ENCODE results near the gene CYP2C19. TPM values are rescaled to one million over a fixed set of nuclear protein-coding genes. Genes with fewer than 3 reads are reported as not detected.

CYP2C19 gene
- polyA plus RNA-seq, 3 donors = not detected

DNA sequence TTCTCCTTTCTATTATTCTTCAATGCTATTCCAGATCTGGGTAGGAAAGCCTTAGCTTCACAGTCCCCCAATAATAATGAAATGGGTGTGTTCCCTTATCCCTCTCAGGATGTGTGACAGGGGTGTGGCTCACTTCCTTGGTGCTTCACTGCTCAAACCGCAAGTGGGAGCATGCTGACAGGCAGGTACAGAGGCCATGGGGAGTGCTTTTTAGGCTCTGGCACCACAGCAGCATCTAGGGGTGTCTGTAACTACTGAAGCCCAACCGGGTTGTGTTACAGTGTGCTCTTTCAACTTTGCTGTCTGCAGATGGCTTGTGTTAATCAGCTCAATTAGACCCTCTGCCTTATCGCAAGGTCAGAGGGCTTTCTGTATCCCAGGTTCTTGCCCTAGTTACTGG, 96.6 kb downstream of the CYP2C19 start:
- Histone ChIP-seq H3K79me2 (ENCODE audit: insufficient read depth, low read length) (no peaks in the 10 kb centered on the region), H4K20me1 (ENCODE audit: insufficient read depth, low read length) (no peaks in the 10 kb centered on the region), H3K27ac (ENCODE audit: low read depth in 1 of 2, low read length in 2 of 2) (no peak overlapping the region), H3K9ac (ENCODE audit: insufficient read depth, low read length, poor library complexity, severe bottlenecking) (no peak overlapping the region), H3K36me3 (replicated peaks in 1 of 2; ENCODE audit: control insufficient read depth in 1 of 2, insufficient read depth in 2 of 2, low read length in 2 of 2) (no peaks in the 10 kb centered on the region), H3K4me3 (replicated peaks in 1 of 3; ENCODE audit: low read depth in 2 of 3, low read length in 3 of 3) (no peak overlapping the region), H2AFZ (ENCODE audit: insufficient read depth, low read depth, low read length, poor library complexity, severe bottlenecking) (no peak overlapping the region), H3K4me1 (ENCODE audit: control insufficient read depth in 1 of 2, insufficient read depth in 2 of 2, low read length in 2 of 2) (no peaks in the 10 kb centered on the region), H3K4me2 (replicated peaks; ENCODE audit: extremely low read depth, low read length, poor library complexity, severe bottlenecking) (no peak overlapping the region), H3K27me3 (ENCODE audit: control insufficient read depth in 2 of 2, insufficient read depth in 2 of 2, low read length in 2 of 2) (no peaks in the 10 kb centered on the region), H3K9me3 (replicated peaks in 1 of 2; ENCODE audit: control insufficient read depth in 1 of 2, insufficient read depth in 1 of 2, low read length in 2 of 2) (peaks cover 12 to 13% of the 10 kb centered on the region in 2 donors)
- TF ChIP-seq, protein P1, sequence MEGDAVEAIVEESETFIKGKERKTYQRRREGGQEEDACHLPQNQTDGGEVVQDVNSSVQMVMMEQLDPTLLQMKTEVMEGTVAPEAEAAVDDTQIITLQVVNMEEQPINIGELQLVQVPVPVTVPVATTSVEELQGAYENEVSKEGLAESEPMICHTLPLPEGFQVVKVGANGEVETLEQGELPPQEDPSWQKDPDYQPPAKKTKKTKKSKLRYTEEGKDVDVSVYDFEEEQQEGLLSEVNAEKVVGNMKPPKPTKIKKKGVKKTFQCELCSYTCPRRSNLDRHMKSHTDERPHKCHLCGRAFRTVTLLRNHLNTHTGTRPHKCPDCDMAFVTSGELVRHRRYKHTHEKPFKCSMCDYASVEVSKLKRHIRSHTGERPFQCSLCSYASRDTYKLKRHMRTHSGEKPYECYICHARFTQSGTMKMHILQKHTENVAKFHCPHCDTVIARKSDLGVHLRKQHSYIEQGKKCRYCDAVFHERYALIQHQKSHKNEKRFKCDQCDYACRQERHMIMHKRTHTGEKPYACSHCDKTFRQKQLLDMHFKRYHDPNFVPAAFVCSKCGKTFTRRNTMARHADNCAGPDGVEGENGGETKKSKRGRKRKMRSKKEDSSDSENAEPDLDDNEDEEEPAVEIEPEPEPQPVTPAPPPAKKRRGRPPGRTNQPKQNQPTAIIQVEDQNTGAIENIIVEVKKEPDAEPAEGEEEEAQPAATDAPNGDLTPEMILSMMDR (IDR thresholded peaks at IDR 0.05) = no peak
- Mint-ChIP-seq H3K9me3 (peaks cover 0 to 14% (median 4%) of the 10 kb centered on the region in 7 donors), H3K4me1 (no peaks in the 10 kb centered on the region), H3K4me3 (no peak overlapping the region), H3K27me3 (ENCODE audit: low read depth in 3 of 3) (no peaks in the 10 kb centered on the region), H3K36me3 (no peaks in the 10 kb centered on the region), H3K27ac (peak overlapping the region in 1 of 7 donors; percentile 34)
- no peak for DNase-seq
- intact Hi-C loops (cut with micrococcal nuclease) = no loop called here
- 67% methylated on average over 2 of the region's 3 CpGs for WGBS (ENCODE audit: insufficient coverage)

DNA sequence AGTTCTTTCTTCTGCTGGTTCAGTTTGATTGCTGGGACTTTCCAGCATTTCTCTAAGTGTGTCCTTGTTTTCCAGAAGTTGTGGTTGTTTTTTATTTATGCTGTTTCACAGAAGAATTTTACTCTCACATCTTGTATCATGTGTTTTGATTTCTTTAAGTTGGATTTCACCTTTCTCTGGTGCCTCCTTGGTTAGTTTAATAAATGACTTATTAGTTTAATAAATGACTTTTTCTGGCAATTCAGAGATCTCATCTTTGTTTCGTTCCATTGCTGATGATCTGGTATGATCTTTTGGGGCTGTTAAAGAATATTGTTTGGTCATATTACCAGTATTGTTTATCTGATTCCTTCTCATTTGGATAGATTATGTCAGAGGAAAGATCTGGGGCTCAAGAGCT, 116.2 kb downstream of the CYP2C19 start:
- H3K4me3 Mint-ChIP-seq = no peak overlapping the region
- peaks cover 0 to 1% (median 0%) of the 10 kb centered on the region in 3 donors for H3K27me3 Mint-ChIP-seq (ENCODE audit: low read depth in 3 of 3)
- H3K9me3 ChIP-seq (replicated peaks in 1 of 2; ENCODE audit: control insufficient read depth in 1 of 2, insufficient read depth in 1 of 2, low read length in 2 of 2) = peaks cover 0 to 10% of the 10 kb centered on the region in 2 donors
- no peak overlapping the region for H3K4me3 ChIP-seq (replicated peaks in 1 of 3; ENCODE audit: low read depth in 2 of 3, low read length in 3 of 3)
- no peak for DNase-seq
- TF ChIP-seq, protein P1 (IDR thresholded peaks at IDR 0.05) = no peak
- H3K4me1 Mint-ChIP-seq = no peaks in the 10 kb centered on the region
- intact Hi-C loops (cut with micrococcal nuclease) = no loop called here
- H3K9ac ChIP-seq (ENCODE audit: insufficient read depth, low read length, poor library complexity, severe bottlenecking) = no peak overlapping the region
- H3K36me3 Mint-ChIP-seq = no peaks in the 10 kb centered on the region
- no peaks in the 10 kb centered on the region for H3K79me2 ChIP-seq (ENCODE audit: insufficient read depth, low read length)
- no peak overlapping the region for H3K27ac ChIP-seq (ENCODE audit: low read depth in 1 of 2, low read length in 2 of 2)
- H4K20me1 ChIP-seq (ENCODE audit: insufficient read depth, low read length) = no peaks in the 10 kb centered on the region
- no peaks in the 10 kb centered on the region for H3K4me1 ChIP-seq (ENCODE audit: control insufficient read depth in 1 of 2, insufficient read depth in 2 of 2, low read length in 2 of 2)
- no peak overlapping the region for H3K4me2 ChIP-seq (replicated peaks; ENCODE audit: extremely low read depth, low read length, poor library complexity, severe bottlenecking)
- no CpG with 5 or more reads among the region's 1 CpG for WGBS (ENCODE audit: insufficient coverage)
- no peak overlapping the region for H3K27ac Mint-ChIP-seq
- H3K36me3 ChIP-seq (replicated peaks in 1 of 2; ENCODE audit: control insufficient read depth in 1 of 2, insufficient read depth in 2 of 2, low read length in 2 of 2) = no peaks in the 10 kb centered on the region
- H2AFZ ChIP-seq (ENCODE audit: insufficient read depth, low read depth, low read length, poor library complexity, severe bottlenecking) = no peak overlapping the region
- H3K9me3 Mint-ChIP-seq = peaks cover 3 to 9% (median 4%) of the 10 kb centered on the region in 7 donors
- H3K27me3 ChIP-seq (ENCODE audit: control insufficient read depth in 2 of 2, insufficient read depth in 2 of 2, low read length in 2 of 2) = no peaks in the 10 kb centered on the region
